Activated CD4-positive, alpha-beta memory T cell treated with anti-CD3 and anti-CD28 coated beads for 36 hours (primary cell): ENCODE results near the gene ADGRF3. TPM values are rescaled to one million over a fixed set of nuclear protein-coding genes. Genes with fewer than 3 reads are reported as not detected.
A peak's percentile ranks its signal among the peaks of the same experiment; 100 is the strongest.
"Not testable (repeated sequence)": the region's sequence is repeated elsewhere in the genome, so short reads cannot be mapped to it uniquely, and the experiment has no call there.

Experiments
- CTCF ChIA-PET: fragments of 350-600 bp; sonication (Branson Sonifier 250); formaldehyde crosslinking; loops from one replicate; lab custom pipeline; 2021; ENCODE audit warnings: antibody characterized with exemption, inconsistent platforms; lab: Charles Lee
- POLR2A ChIA-PET: fragments of 350-600 bp; sonication (Branson Sonifier 250); formaldehyde crosslinking; loops from one replicate; lab custom pipeline; 2021; ENCODE audit warnings: antibody characterized with exemption; lab: Charles Lee
- DNase-seq: peaks from one replicate; pipeline ENCODE4 v3.0.0-alpha.2; 2020
- H3K27ac Mint-ChIP-seq: one replicate; pipeline ENCODE4 v1.8.0; 2021; ENCODE audit warnings: mixed read lengths
- H3K27me3 Mint-ChIP-seq: one replicate; pipeline ENCODE4 v1.8.0; 2021; ENCODE audit warnings: mixed read lengths
- H3K36me3 Mint-ChIP-seq: one replicate; pipeline ENCODE4 v1.8.0; 2021; ENCODE audit warnings: mixed read lengths
- H3K4me1 Mint-ChIP-seq: one replicate; pipeline ENCODE4 v1.8.0; 2021; ENCODE audit warnings: low read depth, mixed read lengths
- H3K4me3 Mint-ChIP-seq: one replicate; pipeline ENCODE4 v1.8.0; 2021; ENCODE audit warnings: mild to moderate bottlenecking, mixed read lengths
- H3K9me3 Mint-ChIP-seq: one replicate; pipeline ENCODE4 v1.8.0; 2021; ENCODE audit warnings: mixed read lengths
- intact Hi-C: fragments of 100-400 bp; cut with micrococcal nuclease; formaldehyde crosslinking; loops from one replicate; pipeline ENCODE4 v1.15.1; 2023
- total RNA-seq, 2 experiments: library from RNA; stranded (reverse); gene quantifications; one replicate each; pipeline ENCODE4 v1.2.3, GENCODE V29; 2021

The ADGRF3 gene
- total RNA-seq, 2 experiments from 2014 or later, result 1.4 to 3.7 TPM

GRCh38 chr2:26366957-26367356, 20.4 kb upstream of the ADGRF3 start:
- Mint-ChIP-seq H3K9me3 (no peaks in the 10 kb centered on the region), H3K4me1 (peaks cover 15% of the 10 kb centered on the region), H3K27ac (no peak overlapping the region), H3K4me3 (no peak overlapping the region), H3K27me3 (no peaks in the 10 kb centered on the region), H3K36me3 (peaks cover 28% of the 10 kb centered on the region)
- POLR2A ChIA-PET, result no interaction called here
- intact Hi-C loops, result no loop called here
- DNase-seq, result no peak
- CTCF ChIA-PET, result no interaction called here

- ChIA-PET CTCF (interaction anchor here (1.5 kb wide), 1 partner anchor 213 kb away, joined by 3 read pairs; no protein-coding TSS in a partner anchor), POLR2A (no interaction called here)
- no peak for DNase-seq
- H3K4me3 Mint-ChIP-seq, result no peak overlapping the region
- no peaks in the 10 kb centered on the region for H3K9me3 Mint-ChIP-seq
- intact Hi-C loops, result no loop called here
- no peak overlapping the region for H3K27ac Mint-ChIP-seq
- no peaks in the 10 kb centered on the region for H3K27me3 Mint-ChIP-seq
- peaks cover 28% of the 10 kb centered on the region for H3K4me1 Mint-ChIP-seq
- peaks cover 21% of the 10 kb centered on the region for H3K36me3 Mint-ChIP-seq
Measured at GRCh38 chr2:26364669-26365068, 18.1 kb upstream of the ADGRF3 start.

DNA sequence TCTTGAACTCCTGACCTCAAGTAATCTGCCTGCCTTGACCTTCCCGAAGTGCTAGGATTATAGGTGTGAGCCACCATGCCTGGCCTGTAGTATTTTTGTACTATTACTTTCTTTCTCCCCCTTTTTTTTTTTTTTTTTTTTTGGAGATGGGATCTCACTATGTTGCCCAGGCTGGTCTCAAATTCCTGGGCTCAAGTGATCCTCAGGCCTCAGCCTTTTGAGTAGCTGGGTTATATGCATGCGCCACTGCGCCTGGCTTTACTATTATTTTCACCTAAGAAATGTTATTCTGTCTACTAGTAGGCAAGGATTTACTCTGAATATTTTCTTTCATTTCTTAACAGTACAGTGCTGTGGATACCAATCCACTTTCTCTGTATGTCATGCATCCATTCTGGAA, 17.4 kb upstream of the ADGRF3 start:
- intact Hi-C loops, result no loop called here
- no peaks in the 10 kb centered on the region for H3K27me3 Mint-ChIP-seq
- CTCF ChIA-PET, result interaction anchor here (1.5 kb wide), 1 partner anchor 214 kb away, joined by 3 read pairs; no protein-coding TSS in a partner anchor
- no peak for DNase-seq
- H3K4me3 Mint-ChIP-seq, result no peak overlapping the region
- no peaks in the 10 kb centered on the region for H3K9me3 Mint-ChIP-seq
- peaks cover 34% of the 10 kb centered on the region for H3K4me1 Mint-ChIP-seq
- POLR2A ChIA-PET, result interaction anchor here (1.1 kb wide), 1 partner anchor 17 kb away, joined by 3 read pairs; the partner anchor contains the start of gene ADGRF3
- H3K36me3 Mint-ChIP-seq, result peaks cover 14% of the 10 kb centered on the region
- no peak overlapping the region for H3K27ac Mint-ChIP-seq

DNA sequence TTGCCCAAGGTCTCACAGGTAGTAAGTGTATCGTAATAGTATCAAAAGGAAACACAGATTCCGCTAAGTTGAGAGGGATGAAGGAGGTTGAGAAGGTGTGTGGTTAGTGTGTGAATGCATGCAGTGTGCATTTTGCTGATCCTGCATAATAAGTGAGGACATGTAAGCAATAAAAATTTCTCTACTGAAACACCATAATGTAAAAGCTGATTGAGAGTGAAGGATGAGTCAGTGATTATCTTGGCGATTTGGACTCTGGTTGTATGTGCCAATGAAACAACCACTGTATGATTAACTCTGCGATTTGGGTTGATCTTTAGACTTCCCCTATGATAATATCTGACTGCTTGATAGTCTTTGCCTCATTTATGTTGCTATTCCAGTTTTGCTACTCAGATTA, 16.7 kb upstream of the ADGRF3 start:
- POLR2A ChIA-PET, result interaction anchor here (1.1 kb wide), 1 partner anchor 16 kb away, joined by 3 read pairs; the partner anchor contains the start of gene ADGRF3
- intact Hi-C loops, result no loop called here
- CTCF ChIA-PET, result interaction anchor here (1.0 kb wide), 1 partner anchor 215 kb away, joined by 3 read pairs; no protein-coding TSS in a partner anchor
- peaks cover 39% of the 10 kb centered on the region for H3K4me1 Mint-ChIP-seq
- peaks cover 16% of the 10 kb centered on the region for H3K36me3 Mint-ChIP-seq
- DNase-seq, result no peak
- no peak overlapping the region for H3K4me3 Mint-ChIP-seq
- no peak overlapping the region for H3K27ac Mint-ChIP-seq
- no peaks in the 10 kb centered on the region for H3K27me3 Mint-ChIP-seq
- no peaks in the 10 kb centered on the region for H3K9me3 Mint-ChIP-seq

DNA sequence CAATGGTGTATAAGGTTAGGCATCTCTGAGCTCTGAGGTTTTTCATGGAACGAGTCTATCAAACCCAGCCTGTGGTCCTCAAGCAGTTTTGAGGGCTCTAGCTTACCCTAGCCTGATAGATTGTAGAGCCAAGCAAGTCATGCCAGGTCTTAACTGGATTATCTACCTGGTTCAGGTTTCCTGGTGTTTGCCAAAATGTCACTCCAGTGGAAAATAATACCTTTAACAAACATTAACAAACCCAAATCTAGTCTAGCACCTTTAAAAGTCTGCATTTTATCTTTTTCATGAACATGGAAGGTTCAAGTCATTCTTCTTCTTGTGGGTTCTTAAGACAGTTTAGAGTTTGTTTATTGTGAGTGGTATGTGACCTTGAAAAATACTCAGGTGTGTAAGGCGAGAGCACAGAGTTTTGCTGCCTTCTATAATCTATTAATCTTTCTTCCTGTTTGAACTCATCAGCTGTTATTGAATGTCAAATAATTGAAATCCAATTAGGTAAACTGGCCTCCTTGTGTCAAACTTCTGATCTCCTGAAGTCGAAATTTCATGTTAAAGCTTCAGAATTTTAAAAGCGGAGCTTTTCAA, 13.4 kb upstream of the ADGRF3 start:
- Mint-ChIP-seq H3K27me3 (no peaks in the 10 kb centered on the region), H3K9me3 (no peaks in the 10 kb centered on the region), H3K27ac (no peak overlapping the region), H3K4me3 (no peak overlapping the region), H3K36me3 (peaks cover 9% of the 10 kb centered on the region), H3K4me1 (peaks cover 65% of the 10 kb centered on the region)
- CTCF ChIA-PET, result no interaction called here
- no peak for DNase-seq
- intact Hi-C loops, result loop anchor here (2.0 kb wide), 1 partner anchor 13 kb away; the partner anchor contains the start of genes ADGRF3 and SELENOI
- POLR2A ChIA-PET, result interaction anchor here (0.7 kb wide), 1 partner anchor 14 kb away, joined by 3 read pairs; no protein-coding TSS in a partner anchor

- Mint-ChIP-seq H3K4me3 (no peak overlapping the region), H3K4me1 (peaks cover 71% of the 10 kb centered on the region), H3K27ac (no peak overlapping the region), H3K36me3 (peaks cover 14% of the 10 kb centered on the region), H3K27me3 (no peaks in the 10 kb centered on the region), H3K9me3 (no peaks in the 10 kb centered on the region)
- ChIA-PET CTCF (no interaction called here), POLR2A (interaction anchor here (0.6 to 2.6 kb wide), 2 partner anchors 10 to 31 kb away, joined by 3 to 14 read pairs; partner anchors contain the start of genes ADGRF3 and SELENOI)
- intact Hi-C loops, result no loop called here
- DNase-seq, result no peak
Measured at GRCh38 chr2:26356771-26357170, 10.2 kb upstream of the ADGRF3 start.

DNA sequence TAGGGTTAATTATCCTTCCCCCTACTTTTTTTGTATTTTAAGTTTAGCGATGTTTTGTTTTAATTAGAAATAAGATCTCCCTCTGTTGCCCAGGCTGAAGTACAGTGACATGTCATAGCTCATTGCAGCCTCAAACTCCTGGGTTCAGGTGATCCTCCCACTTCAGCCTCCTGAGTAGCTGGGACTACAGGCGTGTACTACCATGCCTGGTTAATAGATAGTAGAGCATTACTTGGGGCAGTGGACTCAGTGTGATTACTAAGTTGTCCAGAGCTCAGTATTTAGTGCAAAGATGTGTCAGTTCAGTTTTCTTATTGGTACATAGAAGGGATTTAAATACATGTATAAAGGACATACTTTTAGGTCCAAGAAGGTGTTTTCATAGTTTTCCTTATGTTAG, 9.5 kb upstream of the ADGRF3 start:
- POLR2A ChIA-PET, result interaction anchor here (2.6 kb wide), 1 partner anchor 10 kb away, joined by 14 read pairs; the partner anchor contains the start of genes ADGRF3 and SELENOI
- peaks cover 14% of the 10 kb centered on the region for H3K36me3 Mint-ChIP-seq
- intact Hi-C loops, result no loop called here
- no peaks in the 10 kb centered on the region for H3K9me3 Mint-ChIP-seq
- H3K4me3 Mint-ChIP-seq, result no peak overlapping the region
- no peaks in the 10 kb centered on the region for H3K27me3 Mint-ChIP-seq
- H3K27ac Mint-ChIP-seq, result no peak overlapping the region
- DNase-seq, result no peak
- CTCF ChIA-PET, result no interaction called here
- H3K4me1 Mint-ChIP-seq, result peaks cover 70% of the 10 kb centered on the region

- DNase-seq, result no peak
- Mint-ChIP-seq H3K27me3 (no peaks in the 10 kb centered on the region), H3K9me3 (no peaks in the 10 kb centered on the region), H3K4me3 (no peak overlapping the region), H3K4me1 (peaks cover 70% of the 10 kb centered on the region), H3K36me3 (peaks cover 14% of the 10 kb centered on the region), H3K27ac (no peak overlapping the region)
- intact Hi-C loops, result no loop called here
- ChIA-PET CTCF (no interaction called here), POLR2A (interaction anchor here (2.6 kb wide), 1 partner anchor 9 kb away, joined by 14 read pairs; the partner anchor contains the start of genes ADGRF3 and SELENOI)
Measured at GRCh38 chr2:26355038-26355995, 8.7 kb upstream of the ADGRF3 start.

GRCh38 chr2:26354469-26354868, 7.9 kb upstream of the ADGRF3 start:
- H3K4me3 Mint-ChIP-seq, DNase-seq, CTCF ChIA-PET, H3K27me3 Mint-ChIP-seq, intact Hi-C loops, H3K27ac Mint-ChIP-seq, H3K9me3 Mint-ChIP-seq: not testable (repeated sequence)
- Mint-ChIP-seq H3K4me1 (peaks cover 66% of the 10 kb centered on the region), H3K36me3 (peaks cover 14% of the 10 kb centered on the region)
- POLR2A ChIA-PET, result interaction anchor here (1.8 kb wide), 1 partner anchor 9 kb away, joined by 3 read pairs; no protein-coding TSS in a partner anchor

DNA sequence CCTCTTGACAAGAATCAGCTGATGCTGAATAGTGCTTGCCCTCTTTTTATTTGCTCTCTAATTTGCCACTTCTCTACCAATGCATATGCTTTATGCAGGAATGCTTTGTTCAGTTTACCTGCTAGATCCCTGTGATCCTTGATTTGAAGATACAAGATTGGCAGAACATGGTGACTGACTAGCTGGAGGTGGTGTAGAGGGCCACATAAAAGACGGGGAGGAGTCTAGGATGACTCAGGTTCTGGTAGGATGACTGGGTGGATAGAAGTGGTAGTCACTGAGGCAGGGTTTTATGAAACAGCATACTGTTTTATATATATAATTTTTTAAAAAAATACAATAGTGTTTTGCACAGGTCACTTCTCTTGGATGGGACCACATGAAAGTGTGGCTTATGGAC, 6.3 kb upstream of the ADGRF3 start:
- intact Hi-C loops, result no loop called here
- CTCF ChIA-PET, result interaction anchor here (0.6 kb wide), 1 partner anchor 579 kb away, joined by 3 read pairs; no protein-coding TSS in a partner anchor
- DNase-seq, result peak; percentile 63
- Mint-ChIP-seq H3K9me3 (no peaks in the 10 kb centered on the region), H3K4me1 (peaks cover 64% of the 10 kb centered on the region), H3K27ac (no peak overlapping the region), H3K36me3 (peaks cover 14% of the 10 kb centered on the region), H3K27me3 (no peaks in the 10 kb centered on the region), H3K4me3 (no peak overlapping the region)
- POLR2A ChIA-PET, result interaction anchor here (0.6 to 1.8 kb wide), 3 partner anchors 8 to 390 kb away, joined by 3 read pairs; no protein-coding TSS in a partner anchor

GRCh38 chr2:26351375-26352090, 4.9 kb upstream of the ADGRF3 start:
- POLR2A ChIA-PET, result no interaction called here
- H3K36me3 Mint-ChIP-seq, result peaks cover 22% of the 10 kb centered on the region
- H3K4me3 Mint-ChIP-seq, result no peak overlapping the region
- no peak for DNase-seq
- CTCF ChIA-PET, result no interaction called here
- no peak overlapping the region for H3K27ac Mint-ChIP-seq
- no peaks in the 10 kb centered on the region for H3K9me3 Mint-ChIP-seq
- intact Hi-C loops, result no loop called here
- peaks cover 59% of the 10 kb centered on the region for H3K4me1 Mint-ChIP-seq
- H3K27me3 Mint-ChIP-seq, result no peaks in the 10 kb centered on the region
